IgD-negative memory B cell (primary cell): ENCODE measurements around the gene RHPN2. TPM values are rescaled to one million over a fixed set of nuclear protein-coding genes. Genes with fewer than 3 reads are reported as not detected.
"Not testable (repeated sequence)": the region's sequence is repeated elsewhere in the genome, so short reads cannot be mapped to it uniquely, and the experiment has no call there.

Experiments
- H3K27ac Mint-ChIP-seq, 3 donors: one replicate each; pipeline ENCODE4 v1.8.0; 2020 to 2022; ENCODE audit warnings: mild to moderate bottlenecking in 3 of 3, mixed read lengths in 3 of 3, moderate library complexity in 1 of 3
- H3K27me3 Mint-ChIP-seq: one replicate; pipeline ENCODE4 v1.8.0; 2021; ENCODE audit warnings: mixed read lengths
- H3K36me3 Mint-ChIP-seq: one replicate; pipeline ENCODE4 v1.8.0; 2020; ENCODE audit warnings: mild to moderate bottlenecking, mixed read lengths
- H3K4me1 Mint-ChIP-seq, 3 donors: one replicate each; pipeline ENCODE4 v1.8.0; 2020 to 2022; ENCODE audit warnings: mixed read lengths in 3 of 3, mild to moderate bottlenecking in 1 of 3
- H3K4me3 Mint-ChIP-seq, 4 donors: one replicate each; pipeline ENCODE4 v1.8.0; 2020 to 2022; ENCODE audit warnings: mild to moderate bottlenecking in 4 of 4, mixed read lengths in 4 of 4, moderate library complexity in 3 of 4
- H3K9me3 Mint-ChIP-seq, 3 donors: one replicate each; pipeline ENCODE4 v1.8.0; 2020 to 2021; ENCODE audit warnings: mixed read lengths in 3 of 3, mild to moderate bottlenecking in 1 of 3
- polyA plus RNA-seq: library from polyadenylated mRNA; unstranded; fragments of 300-500 nt; fragmentation: Illumina TruSeq; gene quantifications from one replicate; pipeline ENCODE4 v1.2.3, GENCODE V29; 2021

RHPN2 gene
- polyA plus RNA-seq, 1 donor from 2014 or later, result 3.7 TPM

DNA sequence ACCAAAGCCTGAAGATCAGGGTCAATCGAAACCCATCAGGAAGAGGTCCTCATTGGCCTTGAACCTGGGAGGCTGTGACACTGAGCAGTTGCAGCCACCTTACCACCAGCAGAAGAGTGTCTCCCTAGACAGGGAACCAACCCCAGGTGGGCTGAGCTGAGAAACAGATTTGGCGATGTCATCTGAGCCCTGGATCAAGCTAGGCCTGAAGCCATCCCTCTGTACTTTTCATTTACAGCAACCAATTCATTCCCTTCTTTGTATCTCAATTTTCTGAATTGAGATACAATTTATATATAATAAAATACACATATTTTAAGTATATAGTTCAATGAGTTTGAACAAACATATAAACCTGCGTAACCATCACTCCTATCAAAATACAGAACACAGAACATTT is 14.6 kb downstream of the RHPN2 start:
- no peaks in the 10 kb centered on the region for H3K36me3 Mint-ChIP-seq
- peaks cover 0 to 2% (median 0%) of the 10 kb centered on the region in 3 donors for H3K4me1 Mint-ChIP-seq
- H3K4me3 Mint-ChIP-seq, result no peak overlapping the region
- no peaks in the 10 kb centered on the region for H3K9me3 Mint-ChIP-seq
- no peak overlapping the region for H3K27ac Mint-ChIP-seq
- H3K27me3 Mint-ChIP-seq, result no peaks in the 10 kb centered on the region

DNA sequence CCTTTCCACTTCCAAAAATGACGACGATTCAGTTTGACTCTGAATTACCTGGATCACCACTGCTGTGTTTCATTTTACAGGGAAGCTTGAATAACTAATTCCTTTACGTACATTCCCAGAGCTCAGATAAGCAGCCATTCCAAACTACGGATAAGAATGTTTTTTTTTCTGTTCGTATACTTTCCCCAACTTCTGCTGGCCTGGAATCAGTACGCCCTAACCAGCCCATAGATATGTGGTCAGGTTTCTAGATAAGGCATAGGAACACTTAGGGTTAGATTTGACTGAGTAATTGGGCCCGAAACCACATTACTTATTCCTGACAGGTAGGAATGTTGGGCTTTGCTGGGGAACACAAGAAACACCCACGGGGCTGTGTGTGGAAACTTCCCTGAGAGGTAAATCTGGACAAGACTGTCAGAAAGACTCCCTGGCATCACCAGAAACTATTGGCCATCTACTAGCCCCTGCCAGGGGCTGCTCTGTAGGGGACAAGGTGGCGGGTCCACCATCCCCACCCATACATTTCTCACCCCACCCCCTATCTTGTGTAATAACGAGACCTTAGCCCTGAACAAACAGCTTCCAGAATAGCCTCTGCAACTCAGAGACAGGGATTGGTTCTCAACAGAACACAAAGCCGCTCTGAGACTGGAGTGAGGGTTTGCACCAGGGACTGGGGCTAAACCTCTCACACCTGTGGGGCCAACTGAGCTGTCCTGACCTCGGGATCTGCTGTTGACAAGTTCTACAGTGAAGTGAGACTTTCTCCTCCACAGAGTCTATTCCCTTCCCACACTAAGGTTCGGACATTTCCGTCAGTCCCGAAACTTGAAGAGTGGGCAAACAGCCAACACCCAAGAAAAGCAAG is 15.6 kb downstream of the RHPN2 start:
- Mint-ChIP-seq H3K27me3 (no peaks in the 10 kb centered on the region), H3K9me3 (no peaks in the 10 kb centered on the region), H3K36me3 (no peaks in the 10 kb centered on the region), H3K4me1 (peaks cover 0 to 2% (median 0%) of the 10 kb centered on the region in 3 donors), H3K4me3 (no peak overlapping the region), H3K27ac (no peak overlapping the region)

- H3K4me3 Mint-ChIP-seq, result no peak overlapping the region
- peaks cover 0 to 2% (median 0%) of the 10 kb centered on the region in 3 donors for H3K4me1 Mint-ChIP-seq
- H3K27ac Mint-ChIP-seq, result no peak overlapping the region
- H3K9me3 Mint-ChIP-seq, result no peaks in the 10 kb centered on the region
- peaks cover 2% of the 10 kb centered on the region for H3K36me3 Mint-ChIP-seq
- H3K27me3 Mint-ChIP-seq, result no peaks in the 10 kb centered on the region
Measured at GRCh38 chr19:33047422-33047821, 17.3 kb downstream of the RHPN2 start.

DNA sequence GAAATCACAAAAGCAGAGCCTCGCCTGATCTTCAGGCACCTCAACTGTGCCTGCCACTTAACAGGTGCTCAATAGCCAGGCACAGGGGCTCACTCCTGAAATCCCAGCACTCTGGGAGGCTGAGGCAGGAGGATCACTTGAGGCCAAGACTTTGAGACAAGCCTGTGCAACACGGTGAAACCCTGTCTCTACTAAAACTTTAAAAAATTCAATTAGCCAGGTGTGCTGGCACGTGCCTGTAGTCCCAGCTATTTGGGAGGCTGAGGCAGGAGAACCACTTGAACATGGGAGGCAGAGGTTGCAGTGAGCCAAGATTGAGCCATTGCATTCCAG is 22.9 kb downstream of the RHPN2 start:
- not testable (repeated sequence) for H3K4me3 Mint-ChIP-seq, H3K4me1 Mint-ChIP-seq, H3K36me3 Mint-ChIP-seq

GRCh38 chr19:33040994-33041827 is 23.5 kb downstream of the RHPN2 start:
- Mint-ChIP-seq H3K27ac (no peak overlapping the region), H3K36me3 (peaks cover 2% of the 10 kb centered on the region), H3K4me1 (peaks cover 2 to 4% (median 3%) of the 10 kb centered on the region in 3 donors), H3K27me3 (peaks cover 2% of the 10 kb centered on the region), H3K9me3 (no peaks in the 10 kb centered on the region), H3K4me3 (no peak overlapping the region)

More for the DNA sequence above, 22.9 kb downstream of the RHPN2 start:
- H3K27ac Mint-ChIP-seq, H3K9me3 Mint-ChIP-seq, H3K27me3 Mint-ChIP-seq: not testable (repeated sequence)

DNA sequence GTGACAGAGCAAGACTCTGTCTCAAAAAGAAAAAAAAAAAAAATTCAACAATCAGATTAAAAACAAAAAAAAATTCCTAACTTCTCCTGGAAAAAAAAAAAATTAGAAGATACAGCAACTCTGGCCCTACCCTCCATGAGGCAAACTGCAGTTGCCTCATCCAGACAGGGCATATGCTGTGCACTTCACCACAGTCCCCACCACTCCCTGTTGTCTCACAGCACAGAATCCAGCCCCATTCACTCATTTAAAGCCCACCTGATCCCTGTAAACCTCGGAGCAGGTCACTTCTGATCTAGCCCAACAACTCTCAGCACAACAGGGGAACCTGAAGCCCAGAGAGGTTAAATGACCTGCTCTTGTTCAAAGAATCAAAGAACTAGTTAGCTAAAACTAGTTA is 24.9 kb downstream of the RHPN2 start:
- Mint-ChIP-seq H3K4me3 (no peak overlapping the region), H3K36me3 (peaks cover 2% of the 10 kb centered on the region), H3K4me1 (peaks cover 2 to 4% (median 3%) of the 10 kb centered on the region in 3 donors), H3K27me3 (peaks cover 2% of the 10 kb centered on the region), H3K27ac (no peak overlapping the region), H3K9me3 (no peaks in the 10 kb centered on the region)

- Mint-ChIP-seq H3K36me3 (peaks cover 2% of the 10 kb centered on the region), H3K27me3 (peaks cover 2% of the 10 kb centered on the region), H3K9me3 (no peaks in the 10 kb centered on the region), H3K27ac (no peak overlapping the region), H3K4me3 (peak overlapping the region in 1 of 4 donors; percentile 54), H3K4me1 (peaks cover 2 to 4% (median 3%) of the 10 kb centered on the region in 3 donors)
Measured at GRCh38 chr19:33039108-33039599, 25.5 kb downstream of the RHPN2 start.

GRCh38 chr19:33037168-33038025 is 27.3 kb downstream of the RHPN2 start:
- not testable (repeated sequence) for H3K9me3 Mint-ChIP-seq, H3K4me1 Mint-ChIP-seq, H3K36me3 Mint-ChIP-seq, H3K27ac Mint-ChIP-seq, H3K27me3 Mint-ChIP-seq
- H3K4me3 Mint-ChIP-seq, result peak overlapping the region in 3 of 4 donors; percentile 5 to 88 (median 88)

- not testable (repeated sequence) for H3K27me3 Mint-ChIP-seq, H3K9me3 Mint-ChIP-seq, H3K27ac Mint-ChIP-seq, H3K4me1 Mint-ChIP-seq, H3K36me3 Mint-ChIP-seq, H3K4me3 Mint-ChIP-seq
Measured at GRCh38 chr19:33036370-33037167, 28.1 kb downstream of the RHPN2 start.

DNA sequence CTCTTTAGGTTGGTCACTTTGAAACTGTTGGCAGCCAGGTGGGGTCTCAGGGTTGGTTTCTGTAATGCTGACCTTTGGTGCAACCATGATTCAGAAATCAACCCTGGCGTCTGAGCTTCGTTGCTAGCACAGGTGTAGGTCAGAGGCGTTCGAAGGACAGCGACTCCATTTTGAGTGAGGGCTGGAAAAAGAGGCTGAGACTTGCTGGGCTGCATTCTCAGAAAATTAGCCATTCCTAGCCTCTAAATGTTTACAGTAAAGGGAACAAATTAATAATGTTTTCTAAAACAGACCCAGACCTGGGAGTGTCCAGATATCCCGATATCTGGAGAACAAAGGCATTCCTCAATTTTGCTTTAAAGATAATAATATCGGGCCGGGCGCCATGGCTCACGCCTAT is 29.2 kb downstream of the RHPN2 start:
- H3K27me3 Mint-ChIP-seq, result peaks cover 2% of the 10 kb centered on the region
- H3K27ac Mint-ChIP-seq, result no peak overlapping the region
- H3K4me3 Mint-ChIP-seq, result no peak overlapping the region
- peaks cover 2% of the 10 kb centered on the region for H3K36me3 Mint-ChIP-seq
- H3K9me3 Mint-ChIP-seq, result peaks cover 0 to 3% (median 2%) of the 10 kb centered on the region in 3 donors
- peaks cover 2 to 4% (median 3%) of the 10 kb centered on the region in 3 donors for H3K4me1 Mint-ChIP-seq

DNA sequence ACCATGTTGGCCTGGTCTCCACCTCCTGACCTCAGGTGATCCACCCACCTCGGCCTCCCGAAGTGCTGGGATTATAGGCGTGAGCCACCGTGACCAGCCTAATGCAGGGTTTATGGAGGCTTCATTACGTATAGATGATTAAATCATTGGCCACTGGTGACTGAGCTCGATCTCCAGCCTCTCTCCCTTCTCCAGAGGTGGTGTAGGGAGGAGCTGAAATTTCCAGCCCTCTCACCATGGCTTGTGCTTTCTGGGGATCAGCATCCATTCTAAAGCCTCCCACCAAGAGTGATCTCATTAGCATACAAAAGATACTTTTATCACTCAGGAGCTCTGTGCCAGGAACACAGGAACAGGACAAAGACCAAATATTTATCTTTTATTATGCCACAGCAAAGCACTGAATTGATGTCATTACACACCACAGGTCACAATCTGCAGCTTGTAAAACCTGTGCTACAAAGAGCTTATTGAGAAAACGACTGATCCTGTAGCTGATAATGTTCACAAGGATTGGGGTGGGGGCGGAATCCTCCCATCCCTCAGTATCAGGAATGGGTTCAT is 32.4 kb downstream of the RHPN2 start:
- Mint-ChIP-seq H3K27me3 (no peaks in the 10 kb centered on the region), H3K4me3 (no peak overlapping the region), H3K27ac (no peak overlapping the region), H3K36me3 (peaks cover 7% of the 10 kb centered on the region), H3K9me3 (peaks cover 2 to 3% (median 2%) of the 10 kb centered on the region in 3 donors), H3K4me1 (peaks cover under 1 to 1% (median under 1%) of the 10 kb centered on the region in 3 donors)

GRCh38 chr19:33029746-33030303 is 34.9 kb downstream of the RHPN2 start:
- Mint-ChIP-seq H3K4me3 (no peak overlapping the region), H3K27ac (no peak overlapping the region), H3K9me3 (peaks cover 2 to 3% (median 2%) of the 10 kb centered on the region in 3 donors), H3K36me3 (peaks cover 7% of the 10 kb centered on the region), H3K27me3 (peaks cover 1% of the 10 kb centered on the region), H3K4me1 (no peaks in the 10 kb centered on the region)

DNA sequence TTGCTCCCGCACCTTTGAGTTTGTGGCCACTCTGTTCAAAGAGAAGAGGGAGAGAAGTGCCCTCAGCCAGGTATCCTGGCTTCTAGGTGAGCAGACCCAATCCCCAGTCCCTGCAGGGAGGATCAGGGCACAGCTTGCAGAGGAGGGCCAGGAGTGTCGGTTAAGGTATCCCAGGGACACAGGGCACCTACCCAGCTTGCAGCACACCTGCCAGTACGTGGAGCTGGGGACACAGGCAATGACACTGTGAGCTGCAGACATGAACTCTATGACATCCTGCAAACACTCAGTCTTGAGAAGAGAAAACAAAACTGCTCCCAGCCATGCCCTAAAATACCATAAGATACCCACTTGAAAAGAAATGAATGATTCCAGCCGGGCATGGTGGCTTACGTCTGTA is 38.1 kb downstream of the RHPN2 start:
- H3K27me3 Mint-ChIP-seq, H3K4me1 Mint-ChIP-seq, H3K27ac Mint-ChIP-seq, H3K9me3 Mint-ChIP-seq, H3K36me3 Mint-ChIP-seq, H3K4me3 Mint-ChIP-seq: not testable (repeated sequence)
